AG04450 (cell line): ENCODE data around the gene RMND1. TPM values are rescaled to one million over a fixed set of nuclear protein-coding genes. Genes with fewer than 3 reads are reported as not detected.

Experiments used
- CTCF ChIA-PET: fragments of 300-600, 350-600 bp; formaldehyde crosslinking; extraction: SDS; loops from one replicate; lab custom pipeline; 2022; ENCODE audit warnings: antibody characterized with exemption, inconsistent platforms; lab: Charles Lee
- POLR2A ChIA-PET: fragments of 350-600 bp; formaldehyde crosslinking; extraction: SDS; loops from one replicate; lab custom pipeline; 2021; ENCODE audit warnings: antibody characterized with exemption, inconsistent platforms; lab: Yijun Ruan, JAX
- DNase-seq: peaks from one replicate; pipeline ENCODE4 v3.0.0-alpha.2; 2011; ENCODE audit warnings: low read depth, low spot score
- H3K27ac ChIP-seq: one replicate; pipeline ENCODE4 v1.5.1; 2012; ENCODE audit warnings: low read depth, low read length, control low read depth
- H3K27me3 ChIP-seq: one replicate; pipeline ENCODE4 v1.6.0; 2012; ENCODE audit warnings: low read length; ENCODE audit not compliant: control insufficient read depth, insufficient read depth
- H3K4me3 ChIP-seq: 2 replicates; pipeline ENCODE4 v1.5.1; 2011; ENCODE audit warnings: mild to moderate bottlenecking, low read depth, low read length, control low read depth
- H3K9me3 ChIP-seq: 2 replicates; pipeline ENCODE4 v1.5.1; 2012; ENCODE audit warnings: low read length; ENCODE audit not compliant: control insufficient read depth, insufficient read depth
- CTCF ChIP-seq: IDR thresholded peaks from 2 replicates; pipeline ENCODE4 v1.5.1; 2011; ENCODE audit warnings: low read depth, low read length, control low read depth, inconsistent platforms
- polyA plus RNA-seq: library from polyadenylated mRNA; depleted of rRNA; stranded (reverse); fragments of >200 nt; gene quantifications from 2 replicates; pipeline ENCODE4 v1.2.3, GENCODE V29; 2011

The RMND1 gene
- polyA plus RNA-seq, 1 experiment = 27.8 TPM

GRCh38 chr6:151445482-151445881 is 6.4 kb downstream of the RMND1 start:
- no peak for TF ChIP-seq CTCF
- no peaks in the 10 kb centered on the region for H3K27me3 ChIP-seq
- no peak overlapping the region for H3K4me3 ChIP-seq
- DNase-seq = peak; percentile 74
- H3K9me3 ChIP-seq = no peaks in the 10 kb centered on the region; the same call in 1 of the 2 replicates
- POLR2A ChIA-PET = interaction anchor here (1.0 to 1.2 kb wide), 2 partner anchors 8 to 56 kb away, joined by 4 read pairs; no protein-coding TSS in a partner anchor
- H3K27ac ChIP-seq = peak overlapping the region; percentile 93
- CTCF ChIA-PET = interaction anchor here (1.0 to 1.2 kb wide), 3 partner anchors 8 to 320 kb away, joined by 3 to 4 read pairs (median 3); no protein-coding TSS in a partner anchor

GRCh38 chr6:151443911-151444621 is 7.9 kb downstream of the RMND1 start:
- ChIA-PET POLR2A (no interaction called here), CTCF (no interaction called here)
- Histone ChIP-seq H3K9me3 (no peaks in the 10 kb centered on the region; the same call in 1 of the 2 replicates), H3K27me3 (no peaks in the 10 kb centered on the region), H3K4me3 (no peak overlapping the region), H3K27ac (no peak overlapping the region)
- DNase-seq = no peak
- TF ChIP-seq CTCF = no peak

GRCh38 chr6:151443454-151443853 is 8.5 kb downstream of the RMND1 start:
- CTCF ChIA-PET = no interaction called here
- no peak for TF ChIP-seq CTCF
- POLR2A ChIA-PET = no interaction called here
- Histone ChIP-seq H3K9me3 (no peaks in the 10 kb centered on the region), H3K27me3 (no peaks in the 10 kb centered on the region), H3K4me3 (no peak overlapping the region), H3K27ac (no peak overlapping the region)
- no peak for DNase-seq

GRCh38 chr6:151442371-151442770 is 9.6 kb downstream of the RMND1 start:
- Histone ChIP-seq H3K27me3 (no peaks in the 10 kb centered on the region), H3K27ac (no peak overlapping the region), H3K4me3 (no peak overlapping the region), H3K9me3 (no peaks in the 10 kb centered on the region)
- CTCF ChIA-PET = interaction anchor here (0.7 to 2.5 kb wide), 5 partner anchors 31 to 783 kb away, joined by 3 to 13 read pairs (median 4); no protein-coding TSS in a partner anchor
- TF ChIP-seq CTCF = no peak
- POLR2A ChIA-PET = interaction anchor here (0.6 kb wide), 1 partner anchor 10 kb away, joined by 7 read pairs; the partner anchor contains the start of gene RMND1
- DNase-seq = no peak
